Measurements from ENCODE around the gene SCMH1.

SCMH1 gene

GRCh38 chr1:40980453-40981121 lies 261.5 kb downstream of the SCMH1 start:
- peak overlapping the region; percentile 58 for H3K9ac ChIP-seq (ENCODE audit: low read length)
- H3K4me1 ChIP-seq (ENCODE audit: control insufficient read depth, insufficient read depth, low read length), result peaks cover 15% of the 10 kb centered on the region
- no peaks in the 10 kb centered on the region for H3K27me3 ChIP-seq (ENCODE audit: control insufficient read depth, insufficient read depth, low read length)
- no peaks in the 10 kb centered on the region for H3K36me3 ChIP-seq (ENCODE audit: control insufficient read depth, insufficient read depth, low read length)
- H3K4me3 ChIP-seq (ENCODE audit: low read length), result peak overlapping the region; percentile 52
- no peaks in the 10 kb centered on the region for H3K9me3 ChIP-seq (ENCODE audit: control insufficient read depth, low read length)

DNA sequence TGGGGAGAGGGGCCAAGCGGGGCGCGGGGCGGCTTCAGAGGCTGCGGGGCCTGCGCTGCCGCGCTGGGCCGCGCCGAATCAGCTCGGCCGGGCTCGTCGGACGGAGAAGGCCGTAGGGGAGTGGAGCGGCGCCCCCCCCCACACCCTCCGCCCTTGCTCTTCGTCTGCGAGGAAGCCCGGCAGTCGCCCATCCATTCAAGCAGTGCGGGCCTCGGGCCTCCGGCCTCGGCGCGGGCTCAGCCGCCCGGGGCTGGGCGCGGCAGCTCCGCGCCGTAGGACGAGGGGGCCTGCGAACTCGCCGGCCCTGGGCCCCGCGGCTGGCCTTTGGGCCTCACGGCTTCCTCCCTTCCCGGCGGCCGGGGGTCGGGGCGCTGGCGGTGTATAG lies 262.0 kb downstream of the SCMH1 start:
- Histone ChIP-seq H3K4me1 (ENCODE audit: control insufficient read depth, insufficient read depth, low read length) (peaks cover 15% of the 10 kb centered on the region), H3K36me3 (ENCODE audit: control insufficient read depth, insufficient read depth, low read length) (no peaks in the 10 kb centered on the region), H3K9me3 (ENCODE audit: control insufficient read depth, low read length) (no peaks in the 10 kb centered on the region), H3K9ac (ENCODE audit: low read length) (peak overlapping the region; percentile 58), H3K4me3 (ENCODE audit: low read length) (peak overlapping the region; percentile 52), H3K27me3 (ENCODE audit: control insufficient read depth, insufficient read depth, low read length) (no peaks in the 10 kb centered on the region)

- Histone ChIP-seq H3K9me3 (ENCODE audit: control insufficient read depth, low read length) (no peaks in the 10 kb centered on the region), H3K4me1 (ENCODE audit: control insufficient read depth, insufficient read depth, low read length) (peaks cover 15% of the 10 kb centered on the region), H3K36me3 (ENCODE audit: control insufficient read depth, insufficient read depth, low read length) (no peaks in the 10 kb centered on the region), H3K27me3 (ENCODE audit: control insufficient read depth, insufficient read depth, low read length) (no peaks in the 10 kb centered on the region), H3K4me3 (ENCODE audit: low read length) (peak within 1 kb of the TSS; percentile 77), H3K9ac (ENCODE audit: low read length) (peak within 1 kb of the TSS; percentile 78)
These were observed 262.7 kb downstream of the SCMH1 start, which contains the start of gene CTPS1 for GRCh38 chr1:40979241-40980067. CTPS1 (plus strand) TSS chr1:40979696; CDS start chr1:40983291, 3,595 bp downstream.

DNA sequence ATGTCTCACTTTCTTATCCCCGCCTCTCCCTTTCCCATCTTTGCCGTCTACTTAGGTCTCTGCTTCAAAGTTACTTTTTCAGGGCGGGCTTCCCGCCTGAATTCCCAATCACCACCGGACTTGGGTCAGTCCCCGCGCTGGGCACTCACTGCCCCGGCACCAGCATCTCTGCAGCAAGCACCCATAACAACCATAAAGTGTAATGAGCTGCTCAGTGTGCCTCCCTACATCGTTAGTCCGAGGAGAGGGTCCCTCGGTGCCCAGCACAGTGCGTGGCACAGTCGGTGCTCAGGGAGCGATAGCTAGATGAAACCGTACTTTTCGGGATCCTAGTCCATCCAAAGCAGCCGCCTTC lies 263.2 kb downstream of the SCMH1 start:
- no peaks in the 10 kb centered on the region for H3K9me3 ChIP-seq (ENCODE audit: control insufficient read depth, low read length)
- H3K4me1 ChIP-seq (ENCODE audit: control insufficient read depth, insufficient read depth, low read length), result peaks cover 15% of the 10 kb centered on the region
- peak overlapping the region; percentile 78 for H3K9ac ChIP-seq (ENCODE audit: low read length)

DNA sequence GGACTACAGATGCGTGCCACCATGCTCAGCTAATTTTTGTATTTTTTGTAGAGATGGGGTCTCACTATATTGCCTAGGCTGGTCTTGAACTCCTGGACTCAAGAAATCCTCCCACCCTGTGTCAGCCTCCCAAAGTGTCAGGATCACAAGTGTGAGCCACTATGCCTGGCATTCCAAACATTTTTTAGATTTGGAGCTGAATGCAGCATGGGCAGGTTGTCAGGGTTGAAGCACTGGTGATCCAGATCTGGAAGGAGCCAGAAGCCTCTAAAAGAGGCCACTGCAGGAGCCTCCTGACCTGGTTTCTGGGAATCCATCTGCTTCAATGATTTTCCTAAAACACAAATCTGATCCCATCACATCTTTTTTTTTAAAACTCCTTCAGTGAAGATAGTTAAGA lies 264.4 kb downstream of the SCMH1 start:
- H3K9ac ChIP-seq (ENCODE audit: low read length), result no peak overlapping the region
- peaks cover 15% of the 10 kb centered on the region for H3K4me1 ChIP-seq (ENCODE audit: control insufficient read depth, insufficient read depth, low read length)
- no peaks in the 10 kb centered on the region for H3K36me3 ChIP-seq (ENCODE audit: control insufficient read depth, insufficient read depth, low read length)
- no peaks in the 10 kb centered on the region for H3K9me3 ChIP-seq (ENCODE audit: control insufficient read depth, low read length)
- no peak overlapping the region for H3K4me3 ChIP-seq (ENCODE audit: low read length)
- no peaks in the 10 kb centered on the region for H3K27me3 ChIP-seq (ENCODE audit: control insufficient read depth, insufficient read depth, low read length)

More for the DNA sequence above, 263.2 kb downstream of the SCMH1 start:
- peak overlapping the region; percentile 77 for H3K4me3 ChIP-seq (ENCODE audit: low read length)
- no peaks in the 10 kb centered on the region for H3K36me3 ChIP-seq (ENCODE audit: control insufficient read depth, insufficient read depth, low read length)
- H3K27me3 ChIP-seq (ENCODE audit: control insufficient read depth, insufficient read depth, low read length), result no peaks in the 10 kb centered on the region

All from mucosa of stomach (tissue), 1 donor.